ENCODE measurements around the gene ZNF263. TPM values are rescaled to one million over a fixed set of nuclear protein-coding genes. Genes with fewer than 3 reads are reported as not detected.
A peak's percentile ranks its signal among the peaks of the same experiment; 100 is the strongest.

Gene ZNF263
- polyA plus RNA-seq = 10 to 100 TPM; 11.9 to 25.7 (median 15.9) TPM

- peak within 1 kb of the TSS; percentile 95 for H3K27ac ChIP-seq (ENCODE audit: low read depth, low read length)
- 0% methylated on average over 70 to 72 of the region's 72 CpGs for WGBS, 3 donors
Observed at GRCh38 chr16:3282730-3283542, at the start of gene ZNF263. Gene ZNF263, plus strand, starts transcription at chr16:3283491. Its CDS starts 328 bp downstream, at chr16:3283819.

GRCh38 chr16:3234543-3234856 lies 48.8 kb upstream of the ZNF263 start:
- WGBS, 3 donors = 0 to 2% (median 1%) methylated on average over 18 of the region's 18 CpGs

GRCh38 chr16:3234857-3235561 lies 48.3 kb upstream of the ZNF263 start, which contains the start of gene ZNF200:
Gene ZNF200, minus strand, starts transcription at chr16:3235158. Its CDS starts 1,403 bp downstream, at chr16:3233755.
- peak within 1 kb of the TSS; percentile 85 for H3K27ac ChIP-seq (ENCODE audit: low read depth, low read length)
- 0 to 1% (median 0%) methylated on average over 49 to 54 of the region's 59 CpGs for WGBS, 3 donors

More at GRCh38 chr16:3234543-3234856, 48.8 kb upstream of the ZNF263 start:
- H3K27ac ChIP-seq (ENCODE audit: low read depth, low read length) = no peak overlapping the region

GRCh38 chr16:3235856-3236669 lies 47.2 kb upstream of the ZNF263 start:
- 82 to 87% (median 86%) methylated on average over 27 to 29 of the region's 29 CpGs for WGBS, 3 donors

GRCh38 chr16:3241761-3242160 lies 41.5 kb upstream of the ZNF263 start:
- 60 to 79% (median 79%) methylated on average over 5 of the region's 5 CpGs for WGBS, 3 donors
- H3K27ac ChIP-seq (ENCODE audit: low read depth, low read length) = no peak overlapping the region

More at GRCh38 chr16:3235856-3236669, 47.2 kb upstream of the ZNF263 start:
- no peak overlapping the region for H3K27ac ChIP-seq (ENCODE audit: low read depth, low read length)

- H3K27ac ChIP-seq (ENCODE audit: low read depth, low read length) = no peak overlapping the region
- WGBS, 3 donors = 66 to 78% (median 70%) methylated on average over 11 of the region's 11 CpGs
Observed at GRCh38 chr16:3242709-3243108, 40.6 kb upstream of the ZNF263 start.

GRCh38 chr16:3243882-3244281 lies 39.4 kb upstream of the ZNF263 start:
- 71 to 77% (median 75%) methylated on average over 6 of the region's 6 CpGs for WGBS, 3 donors
- no peak overlapping the region for H3K27ac ChIP-seq (ENCODE audit: low read depth, low read length)

- H3K27ac ChIP-seq (ENCODE audit: low read depth, low read length) = no peak overlapping the region
- WGBS, 3 donors = 71 to 85% (median 80%) methylated on average over 7 of the region's 7 CpGs
Observed at GRCh38 chr16:3246002-3246401, 37.3 kb upstream of the ZNF263 start.

- no peak overlapping the region for H3K27ac ChIP-seq (ENCODE audit: low read depth, low read length)
- WGBS, 3 donors = 66 to 75% (median 73%) methylated on average over 10 of the region's 10 CpGs
Observed at GRCh38 chr16:3246876-3247275, 36.4 kb upstream of the ZNF263 start.

- 82 to 84% (median 82%) methylated on average over 5 of the region's 5 CpGs for WGBS, 3 donors
- no peak overlapping the region for H3K27ac ChIP-seq (ENCODE audit: low read depth, low read length)
Observed at GRCh38 chr16:3248596-3248995, 34.7 kb upstream of the ZNF263 start.

GRCh38 chr16:3249020-3249419 lies 34.3 kb upstream of the ZNF263 start:
- H3K27ac ChIP-seq (ENCODE audit: low read depth, low read length) = no peak overlapping the region
- 45 to 60% (median 59%) methylated on average over 1 of the region's 1 CpG for WGBS, 3 donors

GRCh38 chr16:3249451-3249850 lies 33.8 kb upstream of the ZNF263 start:
- no peak overlapping the region for H3K27ac ChIP-seq (ENCODE audit: low read depth, low read length)

GRCh38 chr16:3252967-3253366 lies 30.3 kb upstream of the ZNF263 start:
- no peak overlapping the region for H3K27ac ChIP-seq (ENCODE audit: low read depth, low read length)
- WGBS, 3 donors = 68 to 77% (median 74%) methylated on average over 4 of the region's 4 CpGs

More at GRCh38 chr16:3249451-3249850, 33.8 kb upstream of the ZNF263 start:
- WGBS, 3 donors = 77 to 90% (median 83%) methylated on average over 12 to 14 of the region's 14 CpGs

GRCh38 chr16:3254309-3254708 lies 29.0 kb upstream of the ZNF263 start:
- WGBS, 3 donors = 36 to 51% (median 48%) methylated on average over 34 to 35 of the region's 35 CpGs
- H3K27ac ChIP-seq (ENCODE audit: low read depth, low read length) = no peak overlapping the region

- peak within 1 kb of the TSS; percentile 20 for H3K27ac ChIP-seq (ENCODE audit: low read depth, low read length)
- WGBS, 3 donors = 75 to 78% (median 78%) methylated on average over 14 of the region's 14 CpGs
Observed at GRCh38 chr16:3256146-3256865, 27.0 kb upstream of the ZNF263 start, which contains the start of gene MEFV. Gene MEFV, minus strand, starts transcription at chr16:3256633. Its CDS starts 46 bp downstream, at chr16:3256587.

- H3K27ac ChIP-seq (ENCODE audit: low read depth, low read length) = peak overlapping the region; percentile 20
- 76 to 78% (median 76%) methylated on average over 9 of the region's 9 CpGs for WGBS, 3 donors
Observed at GRCh38 chr16:3256866-3257465, 26.3 kb upstream of the ZNF263 start.

GRCh38 chr16:3259836-3260235 lies 23.5 kb upstream of the ZNF263 start:
- 59 to 79% (median 70%) methylated on average over 8 of the region's 8 CpGs for WGBS, 3 donors
- H3K27ac ChIP-seq (ENCODE audit: low read depth, low read length) = no peak overlapping the region
